Measurements from ENCODE around the gene YY1. TPM values are rescaled to one million over a fixed set of nuclear protein-coding genes. Genes with fewer than 3 reads are reported as not detected.
A peak's percentile ranks its signal among the peaks of the same experiment; 100 is the strongest.
"Not testable (repeated sequence)": the region's sequence is repeated elsewhere in the genome, so short reads cannot be mapped to it uniquely, and the experiment has no call there.

The YY1 gene
- total RNA-seq, 2 experiments from 2014 or later = 86.4 to 89.6 TPM

DNA sequence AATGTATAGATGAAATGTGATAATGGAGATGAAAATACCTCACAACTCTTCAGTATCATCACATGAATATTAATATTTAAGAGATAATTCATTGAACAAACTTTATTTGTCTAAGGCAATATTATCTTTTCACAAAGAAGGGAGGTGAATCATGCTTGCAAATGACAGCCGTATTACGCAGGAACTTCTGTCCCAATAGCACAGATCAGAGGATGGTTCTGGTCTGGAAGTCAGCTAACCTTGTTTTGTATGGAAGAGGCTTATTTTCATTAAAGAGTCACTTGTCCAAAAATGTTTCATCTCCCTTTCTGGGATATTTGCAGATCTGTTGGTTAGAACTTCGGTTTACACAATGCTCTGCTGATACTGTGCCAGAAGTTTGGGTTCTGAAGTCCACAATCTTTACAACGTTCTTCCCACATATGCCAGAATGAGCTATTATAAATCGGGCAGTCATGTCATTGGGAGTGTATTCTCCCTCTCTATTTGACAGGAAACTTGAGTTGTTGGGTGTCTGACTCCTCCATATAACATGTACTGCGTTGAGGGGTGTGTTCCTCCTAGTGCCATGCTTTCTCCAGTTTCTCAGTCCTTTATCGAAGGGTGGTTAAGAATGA, 29.8 kb downstream of the YY1 start:
- H3K4me1 Mint-ChIP-seq = peaks cover 16% of the 10 kb centered on the region
- POLR2A ChIA-PET = no interaction called here

DNA sequence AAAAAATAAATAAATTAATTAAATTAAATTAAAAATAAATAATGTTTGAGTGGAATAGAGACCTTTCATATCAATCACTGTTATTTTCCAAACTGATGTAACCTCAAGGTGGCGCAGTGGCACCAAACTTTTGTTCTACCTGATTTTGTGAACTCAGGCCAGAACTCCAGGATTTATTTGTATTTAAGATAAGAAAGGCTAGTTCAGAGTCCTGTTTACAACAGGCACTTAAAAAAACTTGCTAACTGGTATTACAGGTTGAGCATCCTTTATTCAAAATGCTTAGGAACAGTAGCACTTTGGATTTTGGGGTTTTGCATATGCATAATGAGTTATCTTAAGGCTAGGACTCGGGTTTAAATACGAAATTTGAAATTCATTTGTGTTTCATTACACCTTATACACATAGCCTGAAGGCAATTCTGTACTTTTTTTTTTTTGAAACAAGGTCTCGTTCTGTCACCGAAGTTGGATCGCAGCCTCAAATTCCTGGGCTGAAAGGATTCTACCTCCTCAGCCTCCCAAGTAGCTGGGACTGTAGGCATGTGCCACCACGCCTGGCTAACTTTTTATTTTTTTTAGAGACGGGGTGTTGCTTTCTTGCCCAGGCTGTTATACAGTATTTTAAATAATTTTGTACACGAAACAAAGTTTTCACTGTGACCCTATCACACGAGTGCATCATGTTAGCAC, 32.4 kb downstream of the YY1 start:
- DNase-seq = no peak
- H3K27ac Mint-ChIP-seq = no peak overlapping the region
- H3K36me3 Mint-ChIP-seq = peaks cover 9% of the 10 kb centered on the region
- H3K4me3 Mint-ChIP-seq = no peak overlapping the region
- ATAC-seq (ENCODE audit: low read depth) = no peak
- H3K4me1 Mint-ChIP-seq = peaks cover 20% of the 10 kb centered on the region
- H3K9me3 Mint-ChIP-seq = no peaks in the 10 kb centered on the region
- H3K27me3 Mint-ChIP-seq = no peaks in the 10 kb centered on the region
- POLR2A ChIA-PET = no interaction called here

More for the DNA sequence above, 29.8 kb downstream of the YY1 start:
- ATAC-seq (ENCODE audit: low read depth) (no peak), DNase-seq (no peak)
- H3K4me3 Mint-ChIP-seq = no peak overlapping the region
- no peaks in the 10 kb centered on the region for H3K9me3 Mint-ChIP-seq
- no peaks in the 10 kb centered on the region for H3K27me3 Mint-ChIP-seq
- H3K36me3 Mint-ChIP-seq = peaks cover 11% of the 10 kb centered on the region
- H3K27ac Mint-ChIP-seq = no peak overlapping the region

GRCh38 chr14:100274250-100274649, 35.3 kb downstream of the YY1 start:
- peaks cover 6% of the 10 kb centered on the region for H3K36me3 Mint-ChIP-seq
- POLR2A ChIA-PET = no interaction called here
- no peak overlapping the region for H3K4me3 Mint-ChIP-seq
- no peaks in the 10 kb centered on the region for H3K27me3 Mint-ChIP-seq
- H3K9me3 Mint-ChIP-seq = no peaks in the 10 kb centered on the region
- ATAC-seq (ENCODE audit: low read depth) (no peak), DNase-seq (no peak)
- peaks cover 27% of the 10 kb centered on the region for H3K4me1 Mint-ChIP-seq
- peak overlapping the region; percentile 31 for H3K27ac Mint-ChIP-seq

GRCh38 chr14:100275214-100275613, 36.3 kb downstream of the YY1 start:
- Mint-ChIP-seq H3K4me3 (no peak overlapping the region), H3K27me3 (no peaks in the 10 kb centered on the region), H3K36me3 (peaks cover 7% of the 10 kb centered on the region), H3K4me1 (peaks cover 30% of the 10 kb centered on the region), H3K27ac (no peak overlapping the region), H3K9me3 (no peaks in the 10 kb centered on the region)
- DNase-seq = no peak
- POLR2A ChIA-PET = no interaction called here
- ATAC-seq (ENCODE audit: low read depth) = no peak

GRCh38 chr14:100278702-100279101, 39.8 kb downstream of the YY1 start:
- POLR2A ChIA-PET = no interaction called here
- no peak overlapping the region for H3K4me3 Mint-ChIP-seq
- peaks cover 9% of the 10 kb centered on the region for H3K36me3 Mint-ChIP-seq
- peak; percentile 36 for ATAC-seq (ENCODE audit: low read depth)
- peaks cover 30% of the 10 kb centered on the region for H3K4me1 Mint-ChIP-seq
- H3K27me3 Mint-ChIP-seq = no peaks in the 10 kb centered on the region
- H3K27ac Mint-ChIP-seq = peak overlapping the region; percentile 47
- DNase-seq = no peak
- no peaks in the 10 kb centered on the region for H3K9me3 Mint-ChIP-seq

- POLR2A ChIA-PET = no interaction called here
- peaks cover 8% of the 10 kb centered on the region for H3K36me3 Mint-ChIP-seq
- H3K27ac Mint-ChIP-seq = peak overlapping the region; percentile 47
- DNase-seq (no peak), ATAC-seq (ENCODE audit: low read depth) (no peak)
- peaks cover 29% of the 10 kb centered on the region for H3K4me1 Mint-ChIP-seq
- no peaks in the 10 kb centered on the region for H3K27me3 Mint-ChIP-seq
- H3K9me3 Mint-ChIP-seq = no peaks in the 10 kb centered on the region
- H3K4me3 Mint-ChIP-seq = no peak overlapping the region
Observed at GRCh38 chr14:100279133-100279532, 40.2 kb downstream of the YY1 start.

DNA sequence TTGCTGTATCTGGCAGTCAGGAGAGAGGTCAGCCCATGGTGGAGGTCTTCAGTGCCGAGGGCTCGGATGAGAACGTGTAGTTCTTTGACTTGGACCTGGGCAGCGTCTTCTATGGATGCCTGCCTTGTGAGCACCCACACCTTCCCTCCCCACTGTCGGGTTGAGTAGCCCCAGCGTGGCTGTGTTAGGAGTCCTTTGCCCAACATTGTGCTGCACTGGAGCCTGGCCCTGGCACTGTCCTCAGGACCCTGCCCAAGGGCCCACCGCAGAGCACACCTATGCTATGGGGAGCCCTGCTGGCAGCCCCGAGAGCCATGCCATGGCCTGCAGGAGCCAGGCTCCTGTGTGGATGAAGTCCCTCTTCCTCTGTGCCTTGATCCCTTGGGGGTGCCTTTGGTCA, 40.6 kb downstream of the YY1 start:
- no peaks in the 10 kb centered on the region for H3K27me3 Mint-ChIP-seq

DNA sequence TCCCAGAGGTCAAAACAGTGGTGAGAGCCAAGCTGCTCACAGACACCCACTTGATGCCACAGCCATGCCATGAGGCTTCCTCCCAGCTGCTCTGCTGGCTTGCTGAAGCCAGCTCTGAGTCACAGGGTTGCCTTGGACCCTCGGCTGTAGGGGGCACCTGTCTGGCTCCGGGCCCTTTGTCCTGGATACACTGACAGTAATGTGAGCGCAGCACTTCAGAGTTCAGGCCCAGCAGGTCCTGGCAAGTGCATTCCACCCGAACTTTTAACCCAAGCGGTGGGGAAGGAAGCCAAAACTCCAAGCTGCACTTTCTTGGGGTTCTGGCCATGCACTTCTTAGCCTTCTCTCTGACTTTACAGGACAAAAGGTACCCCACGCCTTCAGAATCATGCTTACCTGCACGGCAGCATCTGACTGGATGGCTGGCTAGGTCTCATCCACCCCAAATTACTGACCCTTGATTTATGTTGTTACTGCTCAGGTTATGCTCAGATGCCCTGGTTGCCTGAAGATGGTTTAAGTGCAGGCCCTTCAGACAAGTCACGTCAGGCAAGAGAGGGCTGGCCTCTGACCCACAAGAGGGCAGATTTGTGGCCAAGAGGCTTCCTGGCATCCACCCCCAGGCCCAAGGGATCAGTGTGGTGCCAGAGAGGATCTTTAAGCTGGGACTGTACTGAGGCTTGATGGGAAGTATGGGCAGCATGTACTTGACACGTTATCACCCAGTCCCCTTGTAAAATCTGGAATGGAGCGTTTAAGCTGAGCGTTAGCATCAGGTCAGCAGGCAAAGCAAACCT, 42.5 kb downstream of the YY1 start:
- no peak overlapping the region for H3K27ac Mint-ChIP-seq
- peaks cover 26% of the 10 kb centered on the region for H3K4me1 Mint-ChIP-seq
- no peaks in the 10 kb centered on the region for H3K27me3 Mint-ChIP-seq
- H3K36me3 Mint-ChIP-seq = peaks cover 4% of the 10 kb centered on the region
- no peak overlapping the region for H3K4me3 Mint-ChIP-seq
- no peaks in the 10 kb centered on the region for H3K9me3 Mint-ChIP-seq
- no peak for DNase-seq
- no peak for ATAC-seq (ENCODE audit: low read depth)
- POLR2A ChIA-PET = no interaction called here

More for the DNA sequence above, 40.6 kb downstream of the YY1 start:
- Mint-ChIP-seq H3K36me3 (peaks cover 7% of the 10 kb centered on the region), H3K4me3 (no peak overlapping the region), H3K4me1 (peaks cover 29% of the 10 kb centered on the region), H3K9me3 (no peaks in the 10 kb centered on the region), H3K27ac (peak overlapping the region; percentile 74)
- POLR2A ChIA-PET = no interaction called here
- no peak for ATAC-seq (ENCODE audit: low read depth)
- DNase-seq = no peak

DNA sequence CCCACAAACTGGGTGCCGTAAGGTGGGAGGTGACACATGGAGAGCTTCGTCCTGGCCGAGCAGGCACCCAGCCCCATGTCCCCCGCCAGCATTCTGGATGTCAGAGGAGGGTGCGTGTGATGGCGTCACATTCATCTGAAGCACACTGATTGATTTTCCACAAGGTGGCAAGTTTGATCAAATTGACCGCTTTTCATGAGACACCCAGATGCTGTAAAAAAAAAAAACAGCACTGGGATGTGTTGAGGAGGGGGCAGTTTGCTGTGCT, 43.1 kb downstream of the YY1 start:
- H3K27ac Mint-ChIP-seq = no peak overlapping the region
- H3K27me3 Mint-ChIP-seq = no peaks in the 10 kb centered on the region
- H3K36me3 Mint-ChIP-seq = peaks cover 4% of the 10 kb centered on the region
- DNase-seq (no peak), ATAC-seq (ENCODE audit: low read depth) (no peak)
- POLR2A ChIA-PET = no interaction called here
- H3K4me1 Mint-ChIP-seq = peaks cover 26% of the 10 kb centered on the region
- H3K4me3 Mint-ChIP-seq = no peak overlapping the region
- H3K9me3 Mint-ChIP-seq = no peaks in the 10 kb centered on the region

DNA sequence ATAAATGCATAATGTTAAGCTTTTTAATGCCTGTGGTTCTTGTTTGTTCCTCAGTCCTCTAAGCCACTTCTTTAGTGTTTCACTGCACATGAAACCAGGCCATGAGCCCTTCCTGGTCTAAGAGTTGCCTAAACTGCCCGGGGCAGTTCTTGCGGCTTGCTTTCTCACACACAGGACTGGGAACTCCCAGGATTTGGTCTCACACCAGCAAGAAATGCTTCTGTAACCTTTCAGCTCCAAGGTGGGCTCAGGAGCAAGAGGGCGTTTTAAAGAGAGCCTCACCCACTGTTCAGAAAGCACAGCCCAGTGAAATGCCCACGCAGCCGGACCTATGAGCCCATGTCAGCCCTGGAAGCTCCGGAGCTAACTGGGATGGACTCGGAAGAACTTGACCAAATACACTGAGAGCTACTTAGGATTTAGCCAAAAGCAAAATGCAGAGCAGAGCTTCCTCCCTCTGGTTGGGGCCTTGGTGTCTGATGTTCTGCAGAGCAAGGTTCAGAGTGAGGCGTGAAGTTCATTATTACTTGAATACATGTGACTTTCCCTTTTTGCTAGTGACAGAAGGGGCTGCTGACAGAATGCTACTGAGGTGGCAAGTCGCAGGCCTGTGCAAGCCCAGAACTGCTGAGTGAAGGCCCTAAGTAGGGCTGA, 43.9 kb downstream of the YY1 start:
- peaks cover 22% of the 10 kb centered on the region for H3K4me1 Mint-ChIP-seq
- no peaks in the 10 kb centered on the region for H3K27me3 Mint-ChIP-seq
- H3K27ac Mint-ChIP-seq = no peak overlapping the region
- H3K4me3 Mint-ChIP-seq = no peak overlapping the region
- POLR2A ChIA-PET = interaction anchor here (0.9 kb wide), 1 partner anchor 232 kb away, joined by 4 read pairs; no protein-coding TSS in a partner anchor
- no peaks in the 10 kb centered on the region for H3K9me3 Mint-ChIP-seq
- peaks cover 4% of the 10 kb centered on the region for H3K36me3 Mint-ChIP-seq
- DNase-seq (no peak), ATAC-seq (ENCODE audit: low read depth) (no peak)

GRCh38 chr14:100283436-100283835, 44.5 kb downstream of the YY1 start:
- not testable (repeated sequence) for H3K4me3 Mint-ChIP-seq; H3K27ac Mint-ChIP-seq; H3K36me3 Mint-ChIP-seq; H3K9me3 Mint-ChIP-seq; DNase-seq; ATAC-seq (ENCODE audit: low read depth); H3K27me3 Mint-ChIP-seq
- H3K4me1 Mint-ChIP-seq = peaks cover 18% of the 10 kb centered on the region
- POLR2A ChIA-PET = interaction anchor here (0.6 to 0.9 kb wide), 3 partner anchors 19 to 233 kb away, joined by 3 to 5 read pairs (median 4); no protein-coding TSS in a partner anchor

GRCh38 chr14:100283984-100284881, 45.3 kb downstream of the YY1 start:
- no peaks in the 10 kb centered on the region for H3K27me3 Mint-ChIP-seq
- H3K9me3 Mint-ChIP-seq = no peaks in the 10 kb centered on the region
- peaks cover 11% of the 10 kb centered on the region for H3K4me1 Mint-ChIP-seq
- ATAC-seq (ENCODE audit: low read depth) (no peak), DNase-seq (no peak)
- peaks cover 4% of the 10 kb centered on the region for H3K36me3 Mint-ChIP-seq
- peak overlapping the region; percentile 42 for H3K27ac Mint-ChIP-seq
- POLR2A ChIA-PET = interaction anchor here (0.6 to 0.9 kb wide), 3 partner anchors 18 to 234 kb away, joined by 3 to 5 read pairs (median 4); no protein-coding TSS in a partner anchor
- peak overlapping the region; percentile 68 for H3K4me3 Mint-ChIP-seq
